ENCODE measurements around the gene JAK1. TPM values are rescaled to one million over a fixed set of nuclear protein-coding genes. Genes with fewer than 3 reads are reported as not detected.
"Not testable (repeated sequence)": the region's sequence is repeated elsewhere in the genome, so short reads cannot be mapped to it uniquely, and the experiment has no call there.

JAK1 gene
- total RNA-seq, 4 donors from 2014 or later, result 102 to 165 (median 120) TPM

DNA sequence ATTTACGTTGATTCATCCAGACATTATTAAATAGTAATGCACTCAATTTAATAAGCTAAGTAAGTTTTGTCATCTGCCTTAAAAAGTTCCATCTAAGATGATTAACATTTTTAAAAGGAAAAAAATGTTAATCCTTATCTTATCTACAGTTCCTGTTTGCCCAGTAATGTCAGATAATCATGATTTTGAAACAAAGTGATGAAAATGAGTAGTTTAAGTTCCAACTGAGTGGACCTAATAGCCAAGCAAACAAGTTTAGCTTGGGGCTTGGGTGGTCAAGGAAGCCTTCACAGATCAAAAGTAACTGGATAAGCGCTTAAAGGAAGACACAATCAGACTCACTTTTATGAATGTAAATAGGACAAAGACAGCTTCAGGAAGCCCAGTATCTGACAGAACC is 40.5 kb upstream of the JAK1 start:
- H3K27ac ChIP-seq, result no peak overlapping the region
- intact Hi-C loops (cut with DNase I), result no loop called here

GRCh38 chr1:65003316-65003664 is 36.9 kb upstream of the JAK1 start:
- H3K9me3 ChIP-seq, result no peaks in the 10 kb centered on the region
- no peaks in the 10 kb centered on the region for H3K27me3 ChIP-seq
- no peaks in the 10 kb centered on the region for H3K36me3 ChIP-seq
- H3K4me1 ChIP-seq, result peaks cover 0 to 10% of the 10 kb centered on the region in 2 donors
- intact Hi-C loops (cut with DNase I), result no loop called here
- no peak for DNase-seq
- peak overlapping the region in 2 of 3 donors; percentile 42 to 57 for H3K4me3 ChIP-seq (replicated peaks in 1 of 3)
- H3K27ac ChIP-seq, result peak overlapping the region; percentile 86 to 91 (median 86)
- TF ChIP-seq CTCF (IDR thresholded peaks at IDR 0.05), result no peak
- TF ChIP-seq POLR2A (IDR thresholded peaks at IDR 0.05), result no peak
- 19 to 29% methylated on average over 11 of the region's 11 CpGs for WGBS, 2 donors

More for the DNA sequence above, 40.5 kb upstream of the JAK1 start:
- Histone ChIP-seq H3K4me1 (peaks cover 0 to 7% of the 10 kb centered on the region in 2 donors), H3K27me3 (no peaks in the 10 kb centered on the region), H3K9me3 (no peaks in the 10 kb centered on the region), H3K36me3 (no peaks in the 10 kb centered on the region), H3K4me3 (replicated peaks in 1 of 3) (no peak overlapping the region)
- WGBS, 2 donors, result 96 to 97% methylated on average over 2 of the region's 2 CpGs
- DNase-seq, result no peak
- no peak for TF ChIP-seq POLR2A (IDR thresholded peaks at IDR 0.05)
- no peak for TF ChIP-seq CTCF (IDR thresholded peaks at IDR 0.05)

DNA sequence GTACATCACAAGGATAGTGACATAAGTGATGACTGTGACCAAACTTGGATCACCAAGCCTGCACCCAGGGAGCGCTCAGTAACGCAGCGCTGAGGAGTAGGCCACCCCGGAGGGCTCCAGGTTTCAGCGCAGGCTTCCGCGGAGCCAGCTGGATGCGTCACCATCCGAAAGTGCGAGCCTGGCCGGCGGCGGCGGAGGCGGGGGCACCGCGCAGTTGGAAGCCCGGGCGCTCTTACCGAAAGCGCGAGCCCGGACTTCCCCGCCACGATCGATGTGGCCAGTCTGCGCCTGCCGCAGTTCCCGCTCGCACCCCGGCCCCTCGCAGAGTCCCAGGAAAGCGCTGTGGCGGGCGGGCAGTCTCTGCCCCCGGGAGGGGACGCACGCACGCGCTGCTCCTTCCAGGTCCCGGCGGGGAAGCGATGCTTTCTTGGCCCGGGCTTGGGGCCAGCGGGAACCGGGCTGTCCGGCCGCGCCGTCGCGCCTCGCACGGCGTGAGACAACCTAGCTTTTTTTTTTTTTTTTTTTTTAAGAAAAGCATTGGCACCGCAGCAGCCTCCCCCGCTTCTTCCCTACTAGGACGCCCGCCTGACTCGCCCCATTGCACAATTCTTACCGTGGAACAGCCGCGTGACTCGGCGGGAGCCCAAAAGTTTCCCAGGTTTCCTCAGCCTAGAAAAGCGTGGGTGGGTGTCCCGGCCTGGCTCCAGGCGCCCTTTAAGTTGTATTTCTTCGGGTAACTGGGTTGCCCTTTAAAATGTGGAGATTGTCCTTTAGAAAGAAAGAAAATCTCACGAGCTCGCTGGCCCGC is 36.4 kb upstream of the JAK1 start:
- Histone ChIP-seq H3K4me3 (replicated peaks in 1 of 3) (peak overlapping the region; percentile 30 to 57 (median 42)), H3K9me3 (no peaks in the 10 kb centered on the region), H3K4me1 (peaks cover 0 to 10% of the 10 kb centered on the region in 2 donors), H3K36me3 (no peaks in the 10 kb centered on the region), H3K27ac (peak overlapping the region; percentile 86 to 91 (median 86)), H3K27me3 (no peaks in the 10 kb centered on the region)
- TF ChIP-seq POLR2A (IDR thresholded peaks at IDR 0.05), result peak in 1 of 2 donors; percentile 35
- no peak for TF ChIP-seq CTCF (IDR thresholded peaks at IDR 0.05)
- WGBS, 2 donors, result 4 to 8% methylated on average over 33 to 37 of the region's 72 CpGs
- intact Hi-C loops (cut with DNase I), result no loop called here
- peak; percentile 87 to 88 for DNase-seq

DNA sequence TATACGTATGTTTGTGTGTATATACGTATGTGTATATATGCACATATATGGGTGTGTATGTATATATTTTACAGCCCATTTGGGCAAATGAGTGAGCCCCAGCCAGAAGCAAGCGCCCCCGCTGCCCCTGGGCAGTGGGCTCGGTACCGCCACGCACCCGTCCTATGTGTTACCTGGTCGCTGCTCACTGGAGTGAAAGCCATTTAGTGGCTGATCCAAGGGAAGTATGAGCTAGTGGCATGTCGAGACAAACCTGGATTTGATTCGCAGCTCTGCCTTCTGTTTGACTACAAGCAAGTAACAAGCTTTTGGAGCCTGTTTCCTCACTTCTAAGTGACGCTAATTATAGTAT is 35.8 kb upstream of the JAK1 start:
- intact Hi-C loops (cut with DNase I), result no loop called here
- WGBS, 2 donors, result 65 to 67% methylated on average over 12 of the region's 12 CpGs

GRCh38 chr1:65001231-65001792 is 35.0 kb upstream of the JAK1 start:
- peak; percentile 36 to 50 for DNase-seq
- peak overlapping the region in 2 of 3 donors; percentile 22 to 91 for H3K27ac ChIP-seq
- intact Hi-C loops (cut with DNase I), result no loop called here
- no peaks in the 10 kb centered on the region for H3K9me3 ChIP-seq
- no peak for TF ChIP-seq CTCF (IDR thresholded peaks at IDR 0.05)
- TF ChIP-seq POLR2A (IDR thresholded peaks at IDR 0.05), result no peak
- no peaks in the 10 kb centered on the region for H3K36me3 ChIP-seq
- H3K27me3 ChIP-seq, result no peaks in the 10 kb centered on the region
- H3K4me1 ChIP-seq, result peaks cover 0 to 10% of the 10 kb centered on the region in 2 donors
- WGBS, 2 donors, result 69 to 70% methylated on average over 18 of the region's 18 CpGs
- no peak overlapping the region for H3K4me3 ChIP-seq (replicated peaks in 1 of 3)

More for the DNA sequence above, 35.8 kb upstream of the JAK1 start:
- Histone ChIP-seq H3K36me3 (no peaks in the 10 kb centered on the region), H3K4me1 (peaks cover 0 to 10% of the 10 kb centered on the region in 2 donors), H3K27ac (peak overlapping the region; percentile 86 to 91 (median 86)), H3K9me3 (no peaks in the 10 kb centered on the region), H3K27me3 (no peaks in the 10 kb centered on the region), H3K4me3 (replicated peaks in 1 of 3) (peak overlapping the region; percentile 30 to 57 (median 42))
- DNase-seq, result no peak
- no peak for TF ChIP-seq POLR2A (IDR thresholded peaks at IDR 0.05)

GRCh38 chr1:64998425-64998948 is 32.1 kb upstream of the JAK1 start:
- WGBS, 2 donors, result 80 to 85% methylated on average over 4 of the region's 4 CpGs
- H3K27ac ChIP-seq; H3K36me3 ChIP-seq; H3K4me1 ChIP-seq; H3K27me3 ChIP-seq; DNase-seq; H3K4me3 ChIP-seq (replicated peaks in 1 of 3); intact Hi-C loops (cut with DNase I); H3K9me3 ChIP-seq: not testable (repeated sequence)
